GM12878 (cell line): ENCODE data around the gene TRIM69. TPM values are rescaled to one million over a fixed set of nuclear protein-coding genes. Genes with fewer than 3 reads are reported as not detected.

ENCODE experiments used
- ATF2 ChIP-seq: IDR thresholded peaks from 2 replicates; pipeline ENCODE4 v1.6.1; 2012; ENCODE audit warnings: low read length, inconsistent platforms
- CHD1 ChIP-seq: IDR thresholded peaks from 2 replicates; pipeline ENCODE4 v1.6.1; 2012; ENCODE audit warnings: low read depth, low read length, improper control_type of control experiment
- CUX1 ChIP-seq: IDR thresholded peaks from 2 replicates; pipeline ENCODE4 v1.6.1; 2012; ENCODE audit warnings: improper control_type of control experiment, low read depth, low read length; ENCODE audit not compliant: insufficient replicate concordance
- DPF2 ChIP-seq: fragments of 450-650 bp; IDR thresholded peaks from 2 replicates; pipeline ENCODE4 v1.6.1; 2017; ENCODE audit warnings: mild to moderate bottlenecking
- E2F8 ChIP-seq: fragments of 450-650 bp; IDR thresholded peaks from 2 replicates; pipeline ENCODE4 v1.6.1; 2018; ENCODE audit warnings: mild to moderate bottlenecking, low read depth, moderate library complexity; ENCODE audit not compliant: partially characterized antibody
- EZH2 ChIP-seq: IDR thresholded peaks from 2 replicates; pipeline ENCODE4 v1.6.1; 2012; ENCODE audit warnings: low read depth, mild to moderate bottlenecking, control low read depth, inconsistent platforms, low read length, borderline replicate concordance; ENCODE audit not compliant: control insufficient read depth
- GABPA ChIP-seq: IDR thresholded peaks from 2 replicates; pipeline ENCODE4 v1.6.1; 2014; ENCODE audit warnings: antibody characterized with exemption, low read depth, mild to moderate bottlenecking, inconsistent platforms
- GATAD2B ChIP-seq: fragments of 450-650 bp; conservative IDR thresholded peaks from 2 replicates; pipeline ENCODE4 v1.6.1; 2017; ENCODE audit warnings: low read depth, mild to moderate bottlenecking, moderate library complexity
- HDGF ChIP-seq: fragments of 450-650 bp; IDR thresholded peaks from 2 replicates; pipeline ENCODE4 v1.6.1; 2016; ENCODE audit warnings: antibody characterized with exemption
- JUND ChIP-seq: IDR thresholded peaks from 2 replicates; pipeline ENCODE4 v1.6.1; 2012; ENCODE audit warnings: low read depth, mild to moderate bottlenecking, low read length, improper control_type of control experiment, moderate library complexity
- NBN ChIP-seq: fragments of 450-650 bp; IDR thresholded peaks from 2 replicates; pipeline ENCODE4 v1.6.1; 2016
- PAX8 ChIP-seq: fragments of 450-650 bp; IDR thresholded peaks from 2 replicates; pipeline ENCODE4 v1.6.1; 2017; ENCODE audit warnings: mild to moderate bottlenecking, moderate library complexity
- POU2F2 ChIP-seq: IDR thresholded peaks from 3 replicates; pipeline ENCODE4 v1.6.1; 2011; ENCODE audit warnings: low read depth, mild to moderate bottlenecking, low read length, borderline replicate concordance
- RAD21 ChIP-seq: IDR thresholded peaks from 2 replicates; pipeline ENCODE4 v1.6.1; 2011; ENCODE audit warnings: mild to moderate bottlenecking, low read depth, low read length, moderate library complexity; ENCODE audit not compliant: insufficient read depth
- RB1 ChIP-seq: fragments of 450-650 bp; formaldehyde crosslinking; IDR thresholded peaks from 2 replicates; pipeline ENCODE4 v1.6.1; 2017; ENCODE audit warnings: mild to moderate bottlenecking, borderline replicate concordance
- TARDBP ChIP-seq: IDR thresholded peaks from 2 replicates; pipeline ENCODE4 v1.6.1; 2016; ENCODE audit warnings: borderline replicate concordance
- ZBTB11 ChIP-seq: fragments of 450-650 bp; formaldehyde crosslinking; IDR thresholded peaks from 2 replicates; pipeline ENCODE4 v1.5.0; 2022; ENCODE audit warnings: mild to moderate bottlenecking, missing genetic modification characterization
- ZSCAN29 ChIP-seq: fragments of 450-650 bp; IDR thresholded peaks from 2 replicates; pipeline ENCODE4 v1.6.1; 2017; ENCODE audit warnings: mild to moderate bottlenecking, moderate library complexity
- polyA plus RNA-seq, 11 experiments: library from polyadenylated mRNA; depleted of rRNA in 4 of 11; unstranded in 6 of 11; stranded (reverse) in 5 of 11; fragments of >200 nt; fragmentation: Nextera tagmentation in 4 of 11; fragmentation: Illumina TruSeq in 1 of 11; extraction: Ambion mirVana in 4 of 11; extraction: Trizol in 1 of 11; gene quantifications; 1 replicate in 1 of 11; 2 replicates in 10 of 11; pipeline versions ENCODE4 v1.2.1 to v1.2.3, GENCODE V29; 2011 to 2016; ENCODE audit warnings: inconsistent platforms in 2 of 11, missing spikeins in 2 of 11, low read depth in 1 of 11
- total RNA-seq, 4 experiments: library from RNA; depleted of rRNA in 3 of 4; stranded (reverse); fragments of >200 nt in 3 of 4; fragmentation: Illumina TruSeq in 1 of 4; extraction: Trizol in 1 of 4; gene quantifications; 2 replicates each; pipeline versions ENCODE4 v1.2.1 to v1.2.3, GENCODE V29; 2013 to 2021

TRIM69 gene
- total and polyA plus RNA-seq, 10 of the 15 experiments (the other 5 are each of a cell fraction or from before 2014, with no cell fraction given) = 11.2 to 52.7 (median 37.8) TPM

- TF ChIP-seq TARDBP = no peak
- no peak for TF ChIP-seq CUX1
- 0 out of 2 replicates have a peak, but pooled peaks have one; percentile 58 for TF ChIP-seq NBN
- TF ChIP-seq HDGF = no peak
- no peak for TF ChIP-seq RB1
- no peak for TF ChIP-seq RAD21
- peak; percentile 57; the same call in 1 of the 2 replicates for TF ChIP-seq DPF2
- no peak for TF ChIP-seq ZSCAN29
- peak; percentile 32; the same call in 1 of the 2 replicates for TF ChIP-seq ATF2
- TF ChIP-seq E2F8 = no peak
- no peak for TF ChIP-seq EZH2
- TF ChIP-seq GATAD2B = no peak
- no peak for TF ChIP-seq POU2F2
- no peak for TF ChIP-seq PAX8
- no peak for TF ChIP-seq CHD1
- TF ChIP-seq ZBTB11 = no peak
- no peak for TF ChIP-seq GABPA
- TF ChIP-seq JUND = no peak; the same call in 1 of the 2 replicates
Observed at GRCh38 chr15:44735482-44736180, 697 bp upstream of the TRIM69 start (continued).
